Measurements from ENCODE around the gene TANC1.

TANC1 gene

GRCh38 chr2:159147690-159148089 lies 179.2 kb downstream of the TANC1 start:
- DNase-seq: peak; percentile 59

GRCh38 chr2:159148901-159149300 lies 180.5 kb downstream of the TANC1 start:
- DNase-seq: no peak

- no peak for DNase-seq
Measured at GRCh38 chr2:159149747-159150146, 181.3 kb downstream of the TANC1 start.

GRCh38 chr2:159150280-159150746 lies 181.9 kb downstream of the TANC1 start:
- DNase-seq: no peak

GRCh38 chr2:159151198-159152127 lies 183.0 kb downstream of the TANC1 start:
- no peak for DNase-seq

- DNase-seq: peak; percentile 95
Measured at GRCh38 chr2:159152128-159152778, 183.8 kb downstream of the TANC1 start.

- DNase-seq: no peak
Measured at GRCh38 chr2:159153063-159153462, 184.6 kb downstream of the TANC1 start.

GRCh38 chr2:159153463-159153862 lies 185.0 kb downstream of the TANC1 start:
- no peak for DNase-seq

GRCh38 chr2:159153951-159154350 lies 185.5 kb downstream of the TANC1 start:
- no peak for DNase-seq

GRCh38 chr2:159154366-159154765 lies 185.9 kb downstream of the TANC1 start:
- no peak for DNase-seq

GRCh38 chr2:159155320-159155719 lies 186.9 kb downstream of the TANC1 start:
- no peak for DNase-seq

- DNase-seq: no peak
Measured at GRCh38 chr2:159155791-159156190, 187.4 kb downstream of the TANC1 start.

- no peak for DNase-seq
Measured at GRCh38 chr2:159156834-159157233, 188.4 kb downstream of the TANC1 start.

GRCh38 chr2:159157361-159158209 lies 189.1 kb downstream of the TANC1 start:
- DNase-seq: no peak

GRCh38 chr2:159160412-159160811 lies 192.0 kb downstream of the TANC1 start:
- no peak for DNase-seq

- no peak for DNase-seq
Measured at GRCh38 chr2:159160954-159161353, 192.5 kb downstream of the TANC1 start.

- DNase-seq: no peak
Measured at GRCh38 chr2:159163930-159164329, 195.5 kb downstream of the TANC1 start.

GRCh38 chr2:159164457-159164911 lies 196.0 kb downstream of the TANC1 start:
- DNase-seq: no peak

GRCh38 chr2:159165048-159165447 lies 196.6 kb downstream of the TANC1 start:
- DNase-seq: no peak

- peak; percentile 13 for DNase-seq
Measured at GRCh38 chr2:159168707-159169106, 200.3 kb downstream of the TANC1 start.

GRCh38 chr2:159169187-159169586 lies 200.7 kb downstream of the TANC1 start:
- no peak for DNase-seq

- DNase-seq: no peak
Measured at GRCh38 chr2:159172403-159172802, 204.0 kb downstream of the TANC1 start.

- no peak for DNase-seq
Measured at GRCh38 chr2:159174759-159175158, 206.3 kb downstream of the TANC1 start.

All from OCI-M1 (cell line).